GM21423 (cell line): ENCODE data around the gene CDH8.

Experiments
- ATAC-seq: cut with Tn5 transposase; IDR thresholded peaks from one replicate; pipeline ENCODE4 v1.9.1; 2021; ENCODE audit warnings: mild to moderate bottlenecking, moderate library complexity; ENCODE audit not compliant: unreplicated experiment

CDH8 gene

GRCh38 chr16:62033065-62033464, 3.2 kb downstream of the CDH8 start:
- no peak for ATAC-seq

GRCh38 chr16:62029947-62030346, 6.3 kb downstream of the CDH8 start:
- ATAC-seq = no peak

GRCh38 chr16:62022688-62023087, 13.6 kb downstream of the CDH8 start:
- no peak for ATAC-seq

- ATAC-seq = no peak
Measured at GRCh38 chr16:62021161-62021581, 15.1 kb downstream of the CDH8 start.

- ATAC-seq = no peak
Measured at GRCh38 chr16:62020681-62021080, 15.6 kb downstream of the CDH8 start.

GRCh38 chr16:62019851-62020250, 16.4 kb downstream of the CDH8 start:
- ATAC-seq = no peak

- ATAC-seq = no peak
Measured at GRCh38 chr16:62018301-62019060, 17.8 kb downstream of the CDH8 start.

- ATAC-seq = no peak
Measured at GRCh38 chr16:62014319-62014923, 21.8 kb downstream of the CDH8 start.

- ATAC-seq = no peak
Measured at GRCh38 chr16:62010186-62010585, 26.1 kb downstream of the CDH8 start.

- ATAC-seq = no peak
Measured at GRCh38 chr16:61998460-61998859, 37.8 kb downstream of the CDH8 start.

- no peak for ATAC-seq
Measured at GRCh38 chr16:61993108-61993507, 43.1 kb downstream of the CDH8 start.

- no peak for ATAC-seq
Measured at GRCh38 chr16:61987474-61988012, 48.7 kb downstream of the CDH8 start.

- no peak for ATAC-seq
Measured at GRCh38 chr16:61969077-61969382, 67.2 kb downstream of the CDH8 start.

GRCh38 chr16:61968242-61969076, 67.8 kb downstream of the CDH8 start:
- ATAC-seq = no peak

- ATAC-seq = no peak
Measured at GRCh38 chr16:61957075-61957855, 79.0 kb downstream of the CDH8 start.

- ATAC-seq = no peak
Measured at GRCh38 chr16:61952841-61953240, 83.4 kb downstream of the CDH8 start.

GRCh38 chr16:61948414-61948813, 87.8 kb downstream of the CDH8 start:
- no peak for ATAC-seq

GRCh38 chr16:61946019-61946418, 90.2 kb downstream of the CDH8 start:
- ATAC-seq = no peak

GRCh38 chr16:61945511-61945910, 90.7 kb downstream of the CDH8 start:
- no peak for ATAC-seq

- ATAC-seq = no peak
Measured at GRCh38 chr16:61944004-61944403, 92.2 kb downstream of the CDH8 start.

- ATAC-seq = no peak
Measured at GRCh38 chr16:61940611-61941010, 95.6 kb downstream of the CDH8 start.
